H1 (cell line): ENCODE data around the gene KLHL18. TPM values are rescaled to one million over a fixed set of nuclear protein-coding genes. Genes with fewer than 3 reads are reported as not detected.

Experiments
- CEBPB ChIP-seq: IDR thresholded peaks from 2 replicates; pipeline ENCODE4 v1.6.1; 2012; ENCODE audit warnings: low read depth, low read length
- CHD7 ChIP-seq: fragments of 300-600 bp; sonication (generic); IDR thresholded peaks from 2 replicates; pipeline ENCODE4 v1.7.1; 2012; ENCODE audit warnings: low read length, moderate library complexity, mild to moderate bottlenecking, inconsistent platforms; ENCODE audit not compliant: insufficient replicate concordance
- CTCF ChIP-seq, 3 experiments: IDR thresholded peaks; 1 replicate in 2 of 3; 2 replicates in 1 of 3; pipeline versions ENCODE4 v1.5.1 to v1.6.1; 2011; ENCODE audit warnings: low read length in 3 of 3, mild to moderate bottlenecking in 3 of 3, inconsistent platforms in 2 of 3, low read depth in 1 of 3, moderate library complexity in 1 of 3; ENCODE audit not compliant: insufficient read depth in 1 of 3; ENCODE audit errors: control extremely low read depth in 1 of 3
- EZH2 ChIP-seq: fragments of 200-600 bp; sonication (generic); IDR thresholded peaks from 2 replicates; pipeline ENCODE4 v1.7.1; 2012; ENCODE audit warnings: low read depth, mild to moderate bottlenecking, moderate library complexity, low read length, inconsistent platforms; ENCODE audit not compliant: severe bottlenecking
- RAD21 ChIP-seq, 2 experiments: IDR thresholded peaks in 1 of 2; conservative IDR thresholded peaks in 1 of 2; 2 replicates each; pipeline ENCODE4 v1.6.1; 2011; ENCODE audit warnings: low read depth in 2 of 2, low read length in 2 of 2, improper control_type of control experiment in 1 of 2, inconsistent platforms in 1 of 2, mild to moderate bottlenecking in 1 of 2, moderate library complexity in 1 of 2
- TBP ChIP-seq: IDR thresholded peaks from 2 replicates; pipeline ENCODE4 v1.6.1; 2011; ENCODE audit warnings: low read depth, low read length, improper control_type of control experiment
- polyA plus RNA-seq, 7 experiments: library from polyadenylated mRNA; depleted of rRNA in 3 of 7; stranded (reverse) in 5 of 7; unstranded in 2 of 7; fragments of >200 nt in 5 of 7; fragments of 200-250 nt in 2 of 7; gene quantifications; 1 replicate in 5 of 7; 2 replicates in 1 of 7; 4 replicates in 1 of 7; pipeline versions ENCODE4 v1.2.1 to v1.2.3, GENCODE V29; 2011 to 2013; ENCODE audit warnings: missing spikeins in 2 of 7, mixed read lengths in 2 of 7
- total RNA-seq: library from RNA; stranded (reverse); fragmentation: NEBNext Ultra II Directional; extraction: Animal tissue kit (Norgen Biotek cat#: 25700); gene quantifications from 2 replicates; pipeline ENCODE4 v1.2.1, GENCODE V29; 2021
- TF ChIP-seq, protein P1 (sequence below): IDR thresholded peaks from 2 replicates; pipeline ENCODE4 v1.6.1; 2012; ENCODE audit warnings: inconsistent platforms

KLHL18 gene
- total and polyA plus RNA-seq, 2 of the 8 experiments (the other 6 are each of a cell fraction or from before 2014, with no cell fraction given) = 19.9 to 31.7 TPM

DNA sequence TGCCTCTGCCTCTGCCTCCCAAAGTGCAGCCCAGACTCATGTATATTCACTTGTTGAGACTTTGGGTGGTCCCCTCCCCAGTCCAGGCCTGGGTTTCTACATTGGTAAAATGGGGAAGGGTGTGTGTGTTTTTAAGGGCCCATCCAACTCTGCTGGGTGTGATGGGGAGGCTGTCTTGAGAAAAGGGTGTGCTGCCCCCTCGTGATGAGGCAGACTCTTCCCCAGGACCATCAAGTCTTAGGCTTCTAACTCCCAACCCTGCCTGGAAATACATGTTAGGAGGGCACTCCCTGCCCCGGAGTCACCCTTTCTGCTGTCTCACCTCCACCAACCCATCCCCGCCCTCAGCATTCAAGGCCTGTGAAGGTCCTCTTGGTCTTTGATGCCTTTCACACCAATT is 93.6 kb downstream of the KLHL18 start (continued):
- TF ChIP-seq CHD7 = no peak
- TF ChIP-seq EZH2 = no peak
- TF ChIP-seq RAD21 (IDR thresholded peaks at IDR 0.05 in 1 of 2, conservative IDR thresholded peaks at IDR 0.05 in 1 of 2; ENCODE audit: low read depth in 2 of 2, low read length in 2 of 2) = peak; percentile 26 to 48; a peak in 1 of 4 replicates
- peak; percentile 7 to 28 (median 27) for TF ChIP-seq CTCF (IDR thresholded peaks at IDR 0.05; ENCODE audit: control extremely low read depth in 1 of 3, insufficient read depth in 1 of 3, low read depth in 1 of 3, low read length in 3 of 3)
- TF ChIP-seq CEBPB = no peak
- TF ChIP-seq, protein P1, sequence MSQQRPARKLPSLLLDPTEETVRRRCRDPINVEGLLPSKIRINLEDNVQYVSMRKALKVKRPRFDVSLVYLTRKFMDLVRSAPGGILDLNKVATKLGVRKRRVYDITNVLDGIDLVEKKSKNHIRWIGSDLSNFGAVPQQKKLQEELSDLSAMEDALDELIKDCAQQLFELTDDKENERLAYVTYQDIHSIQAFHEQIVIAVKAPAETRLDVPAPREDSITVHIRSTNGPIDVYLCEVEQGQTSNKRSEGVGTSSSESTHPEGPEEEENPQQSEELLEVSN = no peak
- no peak for TF ChIP-seq TBP
